Peyer's patch (tissue), 4 donors: ENCODE results near the gene TMCO4.
"Not testable (repeated sequence)": the region's sequence is repeated elsewhere in the genome, so short reads cannot be mapped to it uniquely, and the experiment has no call there.

Experiments
- CTCF ChIP-seq, 6 experiments: fragments of 450-650 bp in 4 of 6; fragments of 200-600 bp in 2 of 6; sonication (generic) in 1 of 6; IDR thresholded peaks; one replicate each; pipeline ENCODE4 v1.5.1; 2017 to 2019; ENCODE audit warnings: antibody characterized with exemption in 6 of 6, mild to moderate bottlenecking in 3 of 6, moderate library complexity in 1 of 6
- POLR2A ChIP-seq, 2 donors: fragments of 450-650 bp; IDR thresholded peaks; one replicate each; pipeline ENCODE4 v1.5.1; 2017; ENCODE audit warnings: antibody characterized with exemption in 2 of 2, mild to moderate bottlenecking in 2 of 2, moderate library complexity in 2 of 2

- TF ChIP-seq CTCF, POLR2A (IDR thresholded peaks at IDR 0.05): not testable (repeated sequence)
Measured at GRCh38 chr1:19635064-19635463, 164.7 kb downstream of the TMCO4 start.
